GM18505 (cell line): Measurements from ENCODE around the gene MUC2.

Experiments used
- ATAC-seq: cut with Tn5 transposase; IDR thresholded peaks from one replicate; pipeline ENCODE4 v1.9.1; 2021; ENCODE audit not compliant: unreplicated experiment
- POLR2A ChIP-seq: IDR thresholded peaks from 4 replicates; pipeline ENCODE4 v1.6.1; 2011; ENCODE audit warnings: borderline replicate concordance; ENCODE audit not compliant: insufficient read depth, insufficient read length; ENCODE audit errors: extremely low read depth

Gene MUC2

GRCh38 chr11:1121331-1121812, 46.7 kb downstream of the MUC2 start:
- ATAC-seq: no peak
- no peak for TF ChIP-seq POLR2A

DNA sequence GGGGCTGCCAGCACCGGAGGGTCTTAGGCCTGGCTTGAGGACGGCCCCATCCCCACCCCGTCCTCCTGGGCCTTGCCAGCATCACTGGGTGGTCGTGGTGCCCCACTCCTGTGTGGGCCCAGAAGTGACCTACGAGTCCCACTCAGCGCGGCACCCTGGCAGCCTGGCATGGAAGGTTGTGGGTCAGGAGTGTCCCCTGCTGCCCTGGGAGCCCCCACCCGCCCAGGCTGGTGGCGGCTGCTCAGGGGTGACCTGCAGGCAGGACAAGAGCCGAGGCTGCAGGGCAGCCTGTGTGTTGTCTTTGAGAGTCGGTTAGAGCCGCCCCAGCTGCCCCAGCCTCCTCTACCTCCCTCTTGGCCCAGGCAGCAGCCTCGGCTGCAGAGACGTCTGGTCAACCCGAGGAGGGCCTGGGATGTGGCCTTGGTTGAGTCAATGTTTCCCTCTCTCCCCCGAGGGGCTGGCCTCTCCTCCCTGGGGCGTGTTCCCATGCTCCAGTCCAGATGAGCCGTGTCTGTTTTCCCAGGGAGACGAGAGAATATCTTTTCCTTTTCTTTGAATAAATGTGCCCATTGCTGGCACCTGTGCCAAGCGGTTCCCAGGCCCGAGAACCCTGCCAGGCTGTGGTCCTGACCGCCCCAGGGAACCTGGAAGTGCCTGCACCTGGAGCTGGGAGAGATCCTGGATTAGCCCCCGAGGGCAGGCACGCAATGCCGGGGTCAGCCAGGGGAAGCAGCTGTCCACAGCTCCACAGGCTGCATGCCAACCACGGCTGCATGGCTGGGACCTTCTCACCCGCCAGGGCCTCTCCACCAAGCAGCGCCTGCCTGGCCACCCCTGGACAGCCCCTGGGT, 47.4 kb downstream of the MUC2 start:
- no peak for ATAC-seq

DNA sequence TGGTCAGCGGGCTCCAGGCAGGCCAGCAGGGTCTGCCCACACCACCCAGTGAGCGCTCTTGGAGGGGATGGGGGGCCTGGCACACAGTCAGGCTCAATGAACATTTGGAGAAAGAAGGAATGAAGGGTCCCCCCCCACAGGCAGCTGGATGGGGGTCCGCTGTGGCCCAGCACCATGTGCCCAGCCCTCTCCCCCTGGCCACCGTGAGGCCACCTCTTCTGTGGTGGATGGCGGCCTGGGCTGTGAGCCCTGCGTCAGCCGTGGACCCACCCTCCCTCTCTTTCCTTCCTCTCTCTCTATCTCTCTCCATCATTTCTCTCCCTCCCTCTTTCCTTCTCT, 48.0 kb downstream of the MUC2 start:
- ATAC-seq: no peak
- no peak for TF ChIP-seq POLR2A

More for the DNA sequence above, 47.4 kb downstream of the MUC2 start:
- TF ChIP-seq POLR2A: no peak

DNA sequence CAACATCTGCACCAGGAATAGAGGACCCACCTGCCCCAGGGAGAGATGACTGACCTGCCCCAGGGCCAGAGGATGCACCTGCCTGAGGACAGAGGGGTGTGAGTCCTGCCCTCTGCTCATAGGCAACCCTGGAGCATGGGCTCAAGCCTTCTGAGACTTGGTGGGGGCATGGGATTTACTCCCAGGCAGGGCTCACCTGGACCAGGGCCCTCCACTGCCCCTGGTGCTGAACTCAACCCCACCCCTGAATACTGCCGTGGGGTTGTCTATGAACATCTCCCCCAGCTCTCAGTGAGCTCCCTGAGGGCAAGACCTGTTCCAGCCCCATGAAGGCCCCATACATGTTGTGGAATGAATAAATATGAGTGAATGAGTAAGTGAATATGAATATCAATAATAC, 49.3 kb downstream of the MUC2 start:
- ATAC-seq: no peak

More for the DNA sequence above, 49.3 kb downstream of the MUC2 start:
- TF ChIP-seq POLR2A: no peak
